Vagina (tissue), 2 donors: ENCODE results near the gene FUT8. TPM values are rescaled to one million over a fixed set of nuclear protein-coding genes. Genes with fewer than 3 reads are reported as not detected.

Experiments
- DNase-seq, 2 donors: peaks; one replicate each; pipeline ENCODE4 v3.0.0-alpha.2; 2017; ENCODE audit errors: extremely low spot score in 2 of 2
- H3K27ac ChIP-seq: fragments of 200-600 bp; sonication (generic); one replicate; pipeline ENCODE4 v1.5.1; 2019
- H3K27me3 ChIP-seq: fragments of 200-600 bp; sonication (generic); one replicate; pipeline ENCODE4 v1.5.1; 2019
- H3K36me3 ChIP-seq, 2 donors: fragments of 200-600 bp; sonication (generic); one replicate each; pipeline ENCODE4 v1.5.1; 2017 to 2019
- H3K4me1 ChIP-seq: fragments of 200-600 bp; sonication (generic); one replicate; pipeline ENCODE4 v1.5.1; 2019
- H3K4me3 ChIP-seq, 2 donors: fragments of 200-600 bp; sonication (generic); 1 replicate in 1 of 2; 2 replicates in 1 of 2; pipeline ENCODE4 v1.5.1; 2016 to 2019
- H3K9me3 ChIP-seq: fragments of 200-600 bp; sonication (generic); one replicate; pipeline ENCODE4 v1.5.1; 2019
- CTCF ChIP-seq, 3 experiments: fragments of 450-650 bp in 2 of 3; fragments of 200-600 bp in 1 of 3; sonication (generic) in 1 of 3; IDR thresholded peaks; one replicate each; pipeline ENCODE4 v1.5.1; 2017 to 2019; ENCODE audit warnings: antibody characterized with exemption in 3 of 3, mild to moderate bottlenecking in 2 of 3, moderate library complexity in 2 of 3
- POLR2A ChIP-seq, 2 donors: fragments of 450-650 bp; IDR thresholded peaks; one replicate each; pipeline ENCODE4 v1.6.1; 2017; ENCODE audit warnings: antibody characterized with exemption in 2 of 2, mild to moderate bottlenecking in 2 of 2, moderate library complexity in 2 of 2
- POLR2AphosphoS5 ChIP-seq, 2 donors: sonication (generic); formaldehyde crosslinking; IDR thresholded peaks; one replicate each; pipeline ENCODE4 v1.9.0; 2017; ENCODE audit warnings: antibody characterized with exemption in 2 of 2, mild to moderate bottlenecking in 2 of 2, low read depth in 1 of 2; ENCODE audit not compliant: insufficient read depth in 1 of 2
- intact Hi-C: fragments of 100-400 bp; cut with DNase I; formaldehyde crosslinking; loops from one replicate; pipeline ENCODE4 v1.15.1; 2023
- total RNA-seq: library from RNA; depleted of rRNA; stranded (reverse); fragments of >200 nt; gene quantifications from one replicate; pipeline ENCODE4 v1.2.3, GENCODE V29; 2016

FUT8 gene
- total RNA-seq, 1 donor from 2014 or later: 35.1 TPM

- no peaks in the 10 kb centered on the region for H3K4me1 ChIP-seq
- TF ChIP-seq CTCF (IDR thresholded peaks at IDR 0.05): no peak
- no peak for TF ChIP-seq POLR2AphosphoS5 (IDR thresholded peaks at IDR 0.05; ENCODE audit: insufficient read depth in 1 of 2, low read depth in 1 of 2)
- no peak for TF ChIP-seq POLR2A (IDR thresholded peaks at IDR 0.05)
- H3K27ac ChIP-seq: no peak overlapping the region
- intact Hi-C loops: no loop called here
- H3K27me3 ChIP-seq: no peaks in the 10 kb centered on the region
- no peak for DNase-seq
- H3K4me3 ChIP-seq: no peak overlapping the region
- no peaks in the 10 kb centered on the region for H3K36me3 ChIP-seq
- H3K9me3 ChIP-seq: no peaks in the 10 kb centered on the region
Observed at GRCh38 chr14:65618996-65619395, 206.5 kb downstream of the FUT8 start.

DNA sequence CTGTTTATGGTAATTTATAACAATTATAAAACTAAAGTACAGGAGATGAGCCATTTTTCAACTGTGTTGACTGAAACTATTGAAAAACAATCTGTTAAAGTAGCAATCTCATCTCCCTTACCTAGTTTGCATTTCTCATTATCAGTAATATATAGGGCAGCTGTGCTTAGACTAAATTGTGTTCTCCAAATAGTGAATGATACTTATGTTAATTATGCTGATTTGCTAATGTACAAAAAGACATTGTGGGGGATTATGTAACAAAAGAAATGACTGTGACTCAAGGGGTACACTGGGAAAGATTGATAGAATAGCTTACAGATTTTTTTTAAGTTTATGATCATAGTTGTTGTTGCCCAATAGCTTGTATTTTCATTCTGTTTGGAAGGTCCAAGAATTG, 207.7 kb downstream of the FUT8 start:
- intact Hi-C loops: no loop called here
- no peak for DNase-seq
- Histone ChIP-seq H3K27me3 (no peaks in the 10 kb centered on the region), H3K4me1 (no peaks in the 10 kb centered on the region), H3K9me3 (no peaks in the 10 kb centered on the region), H3K27ac (no peak overlapping the region), H3K4me3 (no peak overlapping the region), H3K36me3 (no peaks in the 10 kb centered on the region)
- TF ChIP-seq CTCF (IDR thresholded peaks at IDR 0.05): no peak
- no peak for TF ChIP-seq POLR2AphosphoS5 (IDR thresholded peaks at IDR 0.05; ENCODE audit: insufficient read depth in 1 of 2, low read depth in 1 of 2)
- no peak for TF ChIP-seq POLR2A (IDR thresholded peaks at IDR 0.05)

DNA sequence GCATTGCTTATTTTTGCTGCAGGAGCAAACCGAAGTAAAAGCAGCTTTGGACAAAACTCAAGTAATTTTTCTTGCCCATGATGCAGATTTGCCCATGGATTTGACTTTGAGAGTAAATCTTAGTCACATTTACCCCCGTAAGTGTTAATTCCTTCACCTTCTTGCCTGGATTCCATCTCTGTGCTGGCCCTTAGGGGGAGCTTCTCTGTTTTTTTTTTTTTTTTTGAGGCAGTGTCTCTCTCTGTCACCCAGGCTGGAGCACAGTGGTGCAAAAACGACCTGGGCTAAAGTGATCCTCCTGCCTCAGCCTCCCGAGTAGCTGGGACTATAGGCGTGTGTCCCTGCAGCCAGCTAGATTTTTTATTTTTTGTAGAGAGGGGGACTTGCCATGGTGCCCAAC, 210.2 kb downstream of the FUT8 start:
- Histone ChIP-seq H3K27ac (no peak overlapping the region), H3K36me3 (no peaks in the 10 kb centered on the region), H3K9me3 (no peaks in the 10 kb centered on the region), H3K4me3 (no peak overlapping the region), H3K4me1 (no peaks in the 10 kb centered on the region), H3K27me3 (no peaks in the 10 kb centered on the region)
- no peak for DNase-seq
- no peak for TF ChIP-seq CTCF (IDR thresholded peaks at IDR 0.05)
- no peak for TF ChIP-seq POLR2A (IDR thresholded peaks at IDR 0.05)
- no peak for TF ChIP-seq POLR2AphosphoS5 (IDR thresholded peaks at IDR 0.05; ENCODE audit: insufficient read depth in 1 of 2, low read depth in 1 of 2)
- intact Hi-C loops: no loop called here

DNA sequence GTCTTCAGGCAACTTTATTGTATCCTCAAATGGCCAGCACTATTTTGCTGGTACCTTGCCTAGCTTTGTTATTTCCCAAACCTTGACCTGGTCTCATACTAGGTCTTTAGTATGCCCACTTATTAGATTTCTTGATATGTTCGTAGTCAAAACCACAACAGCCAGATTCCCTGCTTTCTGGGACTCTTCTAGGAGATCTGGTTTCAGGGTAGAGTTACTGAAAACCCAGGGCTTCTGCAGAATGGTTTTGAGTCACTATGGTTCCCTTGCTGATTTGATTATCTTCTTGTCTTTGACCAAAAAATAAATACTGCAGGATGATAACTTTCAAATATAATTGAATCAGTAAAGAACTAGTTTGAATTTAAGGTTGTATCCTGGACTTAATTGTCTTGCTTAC, 211.2 kb downstream of the FUT8 start:
- no peak for DNase-seq
- no peaks in the 10 kb centered on the region for H3K4me1 ChIP-seq
- intact Hi-C loops: no loop called here
- H3K9me3 ChIP-seq: no peaks in the 10 kb centered on the region
- no peak overlapping the region for H3K27ac ChIP-seq
- no peak overlapping the region for H3K4me3 ChIP-seq
- no peak for TF ChIP-seq POLR2AphosphoS5 (IDR thresholded peaks at IDR 0.05; ENCODE audit: insufficient read depth in 1 of 2, low read depth in 1 of 2)
- TF ChIP-seq CTCF (IDR thresholded peaks at IDR 0.05): no peak
- no peak for TF ChIP-seq POLR2A (IDR thresholded peaks at IDR 0.05)
- no peaks in the 10 kb centered on the region for H3K36me3 ChIP-seq
- no peaks in the 10 kb centered on the region for H3K27me3 ChIP-seq

- no peak for DNase-seq
- Histone ChIP-seq H3K27me3 (no peaks in the 10 kb centered on the region), H3K27ac (no peak overlapping the region), H3K9me3 (no peaks in the 10 kb centered on the region), H3K4me3 (no peak overlapping the region), H3K36me3 (no peaks in the 10 kb centered on the region), H3K4me1 (no peaks in the 10 kb centered on the region)
- intact Hi-C loops: no loop called here
- no peak for TF ChIP-seq CTCF (IDR thresholded peaks at IDR 0.05)
- TF ChIP-seq POLR2A (IDR thresholded peaks at IDR 0.05): no peak
- no peak for TF ChIP-seq POLR2AphosphoS5 (IDR thresholded peaks at IDR 0.05; ENCODE audit: insufficient read depth in 1 of 2, low read depth in 1 of 2)
Observed at GRCh38 chr14:65627315-65627714, 214.8 kb downstream of the FUT8 start.
